ENCODE measurements around the gene PLEKHN1.
"Not testable (repeated sequence)": the region's sequence is repeated elsewhere in the genome, so short reads cannot be mapped to it uniquely, and the experiment has no call there.

GRCh38 chr1:1010131-1010530 is 43.8 kb downstream of the PLEKHN1 start:
- TF ChIP-seq EZH2 (IDR thresholded peaks at IDR 0.05; ENCODE audit: borderline replicate concordance, low read length); CTCF (IDR thresholded peaks at IDR 0.05; ENCODE audit: low read length): not testable (repeated sequence)
